ENCODE measurements around the gene MORN1.

Gene MORN1

DNA sequence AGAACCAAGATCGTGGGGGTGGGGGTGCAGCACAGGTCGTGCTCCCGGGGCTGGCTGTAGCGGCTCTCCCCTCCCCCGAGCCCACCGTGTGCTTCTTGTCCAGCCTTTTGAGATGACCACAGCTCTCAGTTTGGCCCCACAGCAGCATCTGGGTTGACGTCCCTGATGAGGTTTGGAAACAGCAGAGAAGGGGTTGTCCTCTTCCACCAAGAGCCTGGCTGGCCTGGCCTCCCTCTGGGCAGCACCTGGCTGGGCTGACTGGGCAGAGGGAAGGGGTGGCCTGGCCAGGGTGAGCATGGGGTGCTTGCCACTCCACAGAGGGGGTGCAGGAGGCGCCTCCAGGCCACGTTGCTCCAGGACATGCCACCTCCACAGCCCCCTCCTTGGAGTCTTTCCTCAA, 101.7 kb downstream of the MORN1 start:
- DNase-seq (ENCODE audit: low spot score): no peak

- no peak for DNase-seq (ENCODE audit: low spot score)
These were observed 102.4 kb downstream of the MORN1 start for GRCh38 chr1:2288816-2289536.

DNA sequence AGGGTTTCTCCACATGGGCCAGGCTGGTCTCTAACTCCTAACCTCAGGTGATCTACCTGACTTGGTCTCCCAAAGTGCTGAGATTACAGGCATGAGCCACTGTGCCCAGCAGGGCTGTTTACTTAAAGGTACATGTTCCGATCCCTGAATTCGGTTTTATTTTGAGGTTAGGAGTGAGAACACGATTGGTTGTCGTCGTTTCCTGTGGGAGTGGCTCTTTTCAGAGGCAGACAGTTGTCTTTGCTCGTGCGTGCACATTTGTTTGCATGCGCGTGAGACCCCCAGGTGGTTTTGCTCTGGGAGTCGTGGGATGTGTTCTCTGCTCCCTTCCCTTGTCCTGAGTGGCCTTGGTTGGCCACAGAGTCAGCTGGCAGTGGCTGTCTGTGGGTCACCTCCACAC, 103.0 kb downstream of the MORN1 start:
- DNase-seq (ENCODE audit: low spot score): no peak

DNA sequence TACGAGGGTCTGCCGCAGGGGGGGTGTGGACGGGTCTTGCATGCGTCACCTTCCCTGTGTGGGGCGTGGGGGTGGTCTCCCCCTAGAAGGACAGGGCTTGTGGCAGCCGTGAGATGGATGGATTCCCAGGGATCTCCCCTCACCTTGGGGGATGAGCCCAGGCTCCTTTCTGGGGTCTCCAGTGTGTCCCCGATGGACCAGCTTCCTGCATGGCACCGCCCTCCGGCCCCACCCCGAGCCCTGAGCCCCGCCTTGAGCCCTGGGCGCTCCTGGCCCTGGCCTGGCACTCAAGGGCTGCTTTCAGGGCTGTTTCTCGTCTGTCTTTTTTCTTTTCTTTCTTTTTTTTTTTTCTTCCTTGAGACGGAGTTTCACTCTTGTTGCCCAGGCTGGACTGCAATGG, 103.7 kb downstream of the MORN1 start:
- DNase-seq (ENCODE audit: low spot score): no peak

DNA sequence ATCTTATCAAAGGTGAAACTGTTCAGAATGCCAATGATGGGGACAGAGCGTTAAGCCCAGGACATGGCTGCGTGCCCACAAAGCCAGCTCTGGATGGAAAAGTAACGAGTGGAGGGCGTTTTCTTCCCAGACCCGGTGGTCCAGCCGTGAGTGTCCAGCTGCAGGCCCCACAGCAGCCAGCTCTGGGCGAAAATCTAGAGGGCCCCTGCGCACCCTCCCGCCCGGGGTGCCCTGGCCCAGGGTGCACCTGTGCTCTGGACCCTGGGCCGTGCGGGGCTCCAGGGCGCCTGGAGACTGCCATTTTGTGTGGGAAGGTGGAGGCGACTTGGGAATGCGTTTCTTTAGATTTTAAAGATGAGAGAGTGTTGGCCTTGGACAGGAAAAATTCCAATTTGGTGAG, 104.4 kb downstream of the MORN1 start:
- no peak for DNase-seq (ENCODE audit: low spot score)

DNA sequence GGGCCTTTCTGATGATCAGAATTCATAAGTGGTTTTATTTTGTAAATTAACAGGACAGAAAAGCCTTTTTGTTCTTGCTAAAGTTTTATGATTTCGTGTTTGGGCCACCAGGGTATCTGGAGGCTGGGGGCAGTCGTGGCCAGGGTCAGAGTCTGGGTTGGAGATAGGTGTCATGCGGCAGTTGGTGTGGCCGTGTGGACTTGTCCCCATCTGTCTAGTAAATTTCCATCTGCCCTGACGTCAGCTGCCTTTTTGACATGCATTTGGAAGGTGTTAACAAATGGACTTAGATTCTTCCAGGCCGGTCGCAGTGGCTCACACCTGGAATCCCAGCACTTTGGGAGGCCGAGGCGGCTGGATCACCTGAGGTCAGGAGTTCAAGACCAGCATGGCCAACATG, 106.4 kb downstream of the MORN1 start:
- DNase-seq (ENCODE audit: low spot score): no peak

GRCh38 chr1:2283991-2284895, 107.1 kb downstream of the MORN1 start:
- DNase-seq (ENCODE audit: low spot score): no peak

DNA sequence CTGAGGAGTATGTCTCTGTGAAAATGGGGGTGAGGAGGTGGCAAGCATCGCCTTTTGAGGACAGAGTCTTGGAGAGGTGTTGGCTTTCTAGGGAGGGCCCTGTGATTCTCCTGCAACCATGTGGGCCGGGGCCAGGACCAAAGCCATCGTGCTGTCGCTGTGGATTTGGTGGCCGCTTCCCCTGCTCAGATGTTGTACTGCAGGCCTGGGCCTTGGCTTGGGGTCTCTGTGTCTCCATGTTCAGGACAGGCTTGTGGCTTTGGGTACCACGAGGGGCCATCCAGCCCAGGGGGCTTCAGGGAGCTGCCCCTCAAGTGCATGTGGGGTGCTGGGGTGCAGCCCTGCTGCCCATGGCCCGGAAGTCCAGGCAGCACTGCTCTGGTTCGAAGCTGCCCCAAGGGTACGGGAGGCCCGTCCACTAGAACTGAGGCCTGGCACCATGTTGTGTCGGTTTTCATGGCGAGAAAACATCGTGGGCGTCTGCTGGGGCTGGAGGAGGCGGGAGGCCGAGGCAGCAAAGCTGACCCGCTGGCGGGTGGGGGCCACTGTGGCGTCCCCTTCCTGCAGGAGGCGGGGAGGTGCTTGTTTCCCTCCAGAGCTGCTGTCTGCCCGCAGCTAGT, 107.9 kb downstream of the MORN1 start:
- DNase-seq (ENCODE audit: low spot score): no peak

DNA sequence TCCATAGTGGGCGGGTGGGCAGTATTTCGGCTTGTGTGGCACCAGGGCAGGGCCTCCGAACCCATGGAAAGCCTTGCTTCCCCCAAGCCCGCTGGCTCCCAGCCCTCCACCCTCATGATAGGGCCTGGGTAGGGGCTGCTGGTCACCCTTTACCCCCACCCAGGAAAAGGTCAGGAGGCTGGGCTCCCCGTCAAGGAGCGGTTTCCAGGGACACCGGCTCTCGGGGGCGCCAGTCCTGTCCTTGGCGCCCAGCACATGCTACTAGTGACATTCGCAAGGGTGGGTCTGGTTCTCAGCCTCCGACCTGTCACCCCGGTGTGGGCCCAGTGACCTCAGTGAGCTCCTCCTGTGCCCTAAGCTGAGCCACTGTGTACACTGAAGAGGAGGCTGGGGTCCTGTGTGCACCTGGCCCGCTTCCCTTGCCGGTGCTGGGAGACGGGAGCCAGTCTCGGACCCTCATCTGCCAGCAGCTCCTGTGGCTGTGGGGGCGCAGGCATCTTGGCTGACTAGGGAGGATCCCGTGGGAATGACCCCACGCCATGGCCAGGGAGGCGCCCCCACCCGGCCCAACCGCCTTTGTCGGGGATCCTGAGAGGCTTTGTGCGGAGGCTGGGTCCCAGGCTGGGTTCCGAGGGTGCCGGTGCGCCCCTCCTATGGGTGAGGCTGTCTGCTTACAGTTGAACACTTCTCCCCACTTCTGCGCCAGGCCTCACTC, 108.6 kb downstream of the MORN1 start:
- no peak for DNase-seq (ENCODE audit: low spot score)

GRCh38 chr1:2279817-2280216, 111.5 kb downstream of the MORN1 start:
- DNase-seq (ENCODE audit: low spot score): no peak

DNA sequence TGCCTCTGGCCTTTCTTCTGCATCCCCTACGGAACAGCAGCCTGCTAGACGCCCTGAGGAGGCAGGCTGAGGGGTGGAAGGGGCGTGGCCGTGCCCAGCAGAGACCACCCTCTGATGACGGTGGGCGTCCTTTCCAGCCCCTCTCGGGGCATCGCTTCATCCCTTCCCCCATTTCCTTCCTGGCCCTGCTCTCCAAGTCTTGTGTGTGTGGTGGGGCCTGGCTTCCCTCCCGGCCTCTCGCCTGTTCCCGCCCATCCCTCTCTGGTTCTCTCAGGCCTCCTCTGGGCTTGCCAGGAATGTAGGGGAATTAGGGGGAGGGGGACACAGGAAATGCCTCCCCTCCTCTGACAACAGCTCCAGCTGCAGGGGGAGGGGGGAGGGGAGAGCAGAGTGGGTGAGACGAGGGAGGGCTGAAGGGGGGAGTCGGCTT, 112.1 kb downstream of the MORN1 start:
- no peak for DNase-seq (ENCODE audit: low spot score)

GRCh38 chr1:2278591-2279209, 112.7 kb downstream of the MORN1 start:
- no peak for DNase-seq (ENCODE audit: low spot score)

DNA sequence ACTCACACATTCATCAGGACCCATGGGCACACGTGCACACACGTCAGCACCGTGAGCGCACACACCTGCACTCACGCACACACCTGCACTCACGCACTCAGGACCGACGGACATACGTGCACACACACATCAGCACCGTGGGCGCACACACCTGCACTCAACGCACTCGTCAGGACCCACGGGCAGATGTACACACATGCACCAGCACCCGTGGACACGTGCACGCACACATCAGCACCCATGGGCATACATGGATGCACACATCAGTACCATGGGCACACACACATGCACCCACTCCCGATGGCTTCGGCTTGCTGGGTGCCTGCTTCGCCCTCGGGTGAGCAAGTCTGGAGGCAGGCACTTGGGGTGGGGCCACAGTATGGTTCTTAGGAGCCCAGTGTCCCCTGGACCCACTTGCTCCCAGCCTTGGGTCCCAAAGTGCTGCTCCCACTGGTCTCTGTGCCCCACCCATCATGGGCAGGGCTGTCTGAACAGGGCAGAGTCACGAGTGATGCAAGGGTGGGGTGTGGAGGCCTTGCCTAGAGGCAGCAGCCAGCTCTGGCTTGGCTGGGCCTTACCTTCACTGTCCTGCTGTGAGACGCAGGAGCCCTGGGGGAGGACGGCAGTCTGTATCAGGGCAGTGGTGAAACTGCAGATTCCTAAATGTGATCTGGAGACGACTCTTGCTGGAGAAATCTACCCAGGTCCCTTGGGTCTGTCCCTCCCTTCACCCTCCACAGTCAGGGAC, 113.4 kb downstream of the MORN1 start:
- DNase-seq (ENCODE audit: low spot score): no peak

DNA sequence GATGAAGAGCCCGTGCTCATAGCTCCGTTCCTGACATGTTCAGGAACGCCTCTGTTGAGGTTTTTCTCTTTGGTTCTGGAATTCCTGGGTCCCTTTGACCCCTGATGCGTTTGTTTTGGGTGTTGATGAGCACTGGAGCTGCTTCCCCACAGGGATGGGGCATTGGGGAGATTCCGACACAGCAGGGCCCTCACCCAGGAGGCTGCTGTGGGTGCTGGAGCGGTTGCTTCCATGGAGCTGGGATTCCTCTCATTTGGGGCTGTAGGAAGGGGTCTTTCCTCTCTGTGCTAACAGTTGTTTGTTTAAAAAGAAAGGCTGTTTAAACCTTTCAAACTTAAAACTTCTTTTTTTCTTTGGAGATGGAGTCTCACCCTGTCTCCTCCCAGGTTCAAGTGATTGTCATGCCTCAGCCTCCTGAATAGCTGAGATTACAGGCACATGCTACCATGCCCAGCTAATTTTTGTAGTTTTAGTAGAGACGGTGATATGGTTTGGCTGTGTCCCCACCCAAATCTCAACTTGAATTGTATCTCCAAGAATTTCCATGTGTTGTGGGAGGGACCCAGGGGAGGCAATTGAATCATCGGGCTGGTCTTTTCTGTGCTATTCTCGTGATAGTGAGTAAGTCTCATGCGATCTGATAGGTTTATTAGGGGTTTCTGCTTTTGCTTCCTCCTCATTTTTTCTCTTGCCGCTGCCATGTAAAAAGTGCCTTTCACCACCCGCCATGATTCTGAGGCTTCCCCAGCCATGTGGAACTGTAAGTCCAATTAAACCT, 114.4 kb downstream of the MORN1 start:
- no peak for DNase-seq (ENCODE audit: low spot score)

- DNase-seq (ENCODE audit: low spot score): no peak
These were observed 115.4 kb downstream of the MORN1 start for GRCh38 chr1:2275796-2276536.

GRCh38 chr1:2274929-2275475, 116.4 kb downstream of the MORN1 start:
- no peak for DNase-seq (ENCODE audit: low spot score)

DNA sequence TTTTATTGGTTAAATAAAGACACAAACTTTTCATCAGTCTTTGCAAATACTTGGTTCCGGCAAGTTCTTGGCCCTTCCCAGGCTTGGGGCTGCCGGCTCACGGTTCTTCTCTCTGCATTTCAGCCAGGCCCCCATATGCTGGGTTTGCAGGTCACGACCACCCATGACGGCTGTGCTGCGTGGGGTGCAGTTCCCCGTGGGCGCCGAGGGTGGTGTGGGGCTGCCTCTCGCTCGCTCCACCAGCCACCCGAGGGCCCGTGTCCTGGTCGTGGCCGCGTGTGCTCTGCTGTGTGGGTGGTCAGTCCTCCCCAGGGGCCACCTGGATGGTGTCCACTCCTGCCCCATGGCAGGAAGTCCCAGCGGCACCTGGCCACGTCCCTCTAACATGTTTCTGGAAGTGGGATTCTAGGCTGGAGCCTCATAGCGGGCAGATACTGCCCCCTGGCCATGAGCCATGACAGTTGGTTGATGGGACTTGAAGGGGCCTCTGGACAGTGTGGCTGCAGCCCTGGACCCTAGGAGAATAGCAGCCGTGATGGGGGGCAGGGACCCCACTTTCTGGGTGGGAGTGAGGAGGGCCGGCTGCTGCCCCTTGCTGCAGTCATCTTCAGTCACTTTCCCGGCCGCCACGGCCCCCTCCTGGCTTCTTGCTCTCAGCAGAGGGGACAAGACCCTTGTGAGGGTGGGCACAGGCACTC, 117.0 kb downstream of the MORN1 start:
- no peak for DNase-seq (ENCODE audit: low spot score)

DNA sequence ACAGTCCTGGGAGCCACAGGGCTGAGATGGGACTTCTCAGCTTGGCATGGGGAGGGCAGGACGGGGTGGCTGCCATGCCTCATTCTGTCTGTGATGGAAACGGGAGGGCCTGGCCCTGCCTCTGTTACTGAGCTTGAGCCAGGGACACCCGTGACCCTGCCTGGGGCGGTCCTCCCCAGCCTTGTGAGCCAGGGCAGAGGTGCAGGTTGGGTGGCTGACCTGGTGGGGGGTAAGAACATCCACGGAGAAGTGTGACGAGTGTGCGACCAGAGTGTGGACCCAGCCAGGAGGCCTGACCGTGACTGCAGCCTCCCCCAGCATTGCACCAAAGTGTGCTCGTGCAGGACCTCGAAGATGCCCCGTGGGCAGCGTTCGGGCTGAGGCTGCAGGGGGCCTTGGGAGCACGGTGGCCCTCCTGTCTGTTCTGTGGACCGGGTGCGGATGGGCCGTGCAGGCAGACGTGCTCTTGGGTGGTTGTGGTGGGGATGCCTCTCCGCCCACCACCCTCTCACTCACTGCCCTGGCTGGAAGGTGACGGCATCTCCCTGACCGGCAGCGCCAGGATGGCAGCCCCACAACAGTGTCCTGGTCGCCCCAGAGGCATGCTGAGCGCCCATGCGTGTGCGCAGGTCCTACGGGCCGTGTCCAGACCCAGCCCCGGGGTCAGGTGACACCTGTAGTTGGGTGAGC, 117.8 kb downstream of the MORN1 start:
- DNase-seq (ENCODE audit: low spot score): no peak
